HG03342 (cell line): Measurements from ENCODE around the gene NOTCH1.

Experiments
- ATAC-seq: cut with Tn5 transposase; IDR thresholded peaks from one replicate; pipeline ENCODE4 v1.9.1; 2021; ENCODE audit warnings: mild to moderate bottlenecking, moderate library complexity; ENCODE audit not compliant: unreplicated experiment

NOTCH1 gene

GRCh38 chr9:136518623-136519022, 27.2 kb downstream of the NOTCH1 start:
- no peak for ATAC-seq

- no peak for ATAC-seq
These were observed 27.9 kb downstream of the NOTCH1 start for GRCh38 chr9:136517950-136518349.

GRCh38 chr9:136517012-136517743, 28.7 kb downstream of the NOTCH1 start:
- ATAC-seq: no peak

GRCh38 chr9:136516191-136516654, 29.6 kb downstream of the NOTCH1 start:
- ATAC-seq: no peak

GRCh38 chr9:136515276-136515675, 30.6 kb downstream of the NOTCH1 start:
- ATAC-seq: no peak

GRCh38 chr9:136514022-136514714, 31.7 kb downstream of the NOTCH1 start:
- no peak for ATAC-seq

GRCh38 chr9:136513191-136513590, 32.7 kb downstream of the NOTCH1 start:
- no peak for ATAC-seq

- no peak for ATAC-seq
These were observed 33.2 kb downstream of the NOTCH1 start for GRCh38 chr9:136512651-136513071.

- ATAC-seq: no peak
These were observed 33.9 kb downstream of the NOTCH1 start for GRCh38 chr9:136511670-136512592.

GRCh38 chr9:136511144-136511669, 34.6 kb downstream of the NOTCH1 start:
- no peak for ATAC-seq

- ATAC-seq: no peak
These were observed 35.3 kb downstream of the NOTCH1 start for GRCh38 chr9:136510561-136510960.

GRCh38 chr9:136509549-136509948, 36.3 kb downstream of the NOTCH1 start:
- ATAC-seq: no peak

- ATAC-seq: no peak
These were observed 36.9 kb downstream of the NOTCH1 start for GRCh38 chr9:136508729-136509500.

GRCh38 chr9:136507992-136508375, 37.9 kb downstream of the NOTCH1 start:
- ATAC-seq: no peak

- ATAC-seq: no peak
These were observed 38.4 kb downstream of the NOTCH1 start for GRCh38 chr9:136507221-136507991.

GRCh38 chr9:136506425-136506824, 39.4 kb downstream of the NOTCH1 start:
- no peak for ATAC-seq

- no peak for ATAC-seq
These were observed 40.1 kb downstream of the NOTCH1 start for GRCh38 chr9:136505406-136506403.
